HG03457 (cell line): ENCODE data around the gene PRKCH.

ENCODE experiments used
- ATAC-seq: cut with Tn5 transposase; IDR thresholded peaks from one replicate; pipeline ENCODE4 v1.9.1; 2021; ENCODE audit warnings: moderate number of reproducible peaks; ENCODE audit not compliant: unreplicated experiment

PRKCH gene

DNA sequence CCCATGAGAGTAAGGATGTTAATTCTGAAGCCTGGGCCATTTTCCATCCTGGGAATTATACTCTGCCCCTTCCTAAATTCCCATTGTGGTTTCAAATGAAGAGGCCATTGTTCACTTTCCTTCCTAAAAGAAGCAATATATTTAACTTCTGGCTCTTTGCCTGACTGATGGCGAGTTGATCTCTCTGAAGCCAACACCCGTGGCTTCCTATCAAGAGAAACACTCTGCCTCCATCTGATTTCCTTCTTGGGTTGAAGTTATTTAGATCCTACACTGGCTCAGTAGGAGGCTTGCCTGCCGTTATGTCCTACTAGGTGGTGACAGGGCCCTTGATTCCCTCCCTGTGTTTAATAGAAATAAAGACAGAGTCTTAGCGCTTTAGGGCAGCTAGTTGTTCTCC is 97.4 kb downstream of the PRKCH start:
- ATAC-seq, result no peak

DNA sequence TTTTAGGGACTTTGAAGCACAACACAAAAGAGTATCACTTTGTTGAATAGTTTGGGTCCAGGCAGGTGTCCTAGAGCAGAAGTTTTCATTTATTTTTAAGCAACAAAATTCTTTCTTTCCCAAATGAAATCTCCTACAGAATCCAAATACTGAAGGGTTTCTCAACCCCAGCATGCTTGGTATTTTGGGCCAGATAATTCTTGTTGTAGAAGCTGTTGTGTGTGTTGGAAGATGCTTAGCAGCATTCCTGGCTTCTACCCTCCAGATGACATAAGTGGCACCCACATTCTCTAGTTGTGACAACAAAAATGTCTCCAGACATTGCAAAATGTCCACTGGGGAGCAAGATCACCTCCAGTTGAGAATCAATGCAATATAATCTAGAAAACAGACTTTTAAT is 97.8 kb downstream of the PRKCH start:
- no peak for ATAC-seq

GRCh38 chr14:61420326-61420725 is 98.9 kb downstream of the PRKCH start:
- no peak for ATAC-seq

DNA sequence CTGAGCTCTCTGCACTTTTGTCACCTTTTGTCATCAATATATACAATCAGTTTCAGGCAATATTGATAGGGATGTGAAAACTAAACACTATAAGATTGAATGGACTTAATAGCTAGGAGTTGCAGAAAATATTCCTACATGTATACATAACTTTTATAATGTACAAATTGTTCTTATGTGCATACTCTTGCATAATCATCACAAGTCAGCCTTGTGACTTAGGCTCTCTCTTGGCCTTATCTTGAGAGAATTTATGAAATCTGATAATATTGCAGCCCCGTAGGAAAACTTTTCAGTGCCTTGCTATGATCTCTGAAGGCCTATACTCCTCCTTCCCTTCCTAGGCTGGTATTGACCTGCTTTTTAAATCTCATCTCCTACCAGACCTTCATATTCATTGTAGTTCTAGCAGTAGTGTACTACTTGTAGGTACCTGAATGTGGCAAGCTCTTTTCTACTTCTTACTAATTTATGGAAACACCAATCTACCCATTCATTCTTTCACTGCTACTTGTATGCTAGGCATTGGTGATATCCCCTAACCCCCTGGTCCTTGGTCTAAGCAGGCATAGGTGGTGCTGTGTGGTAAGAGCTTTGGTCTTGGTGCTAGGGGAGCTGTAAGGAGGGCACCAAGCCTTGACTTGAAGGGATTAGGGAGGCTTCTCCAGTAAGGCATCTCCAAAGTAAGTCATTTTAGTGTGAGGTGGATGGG is 100.0 kb downstream of the PRKCH start:
- ATAC-seq, result no peak

DNA sequence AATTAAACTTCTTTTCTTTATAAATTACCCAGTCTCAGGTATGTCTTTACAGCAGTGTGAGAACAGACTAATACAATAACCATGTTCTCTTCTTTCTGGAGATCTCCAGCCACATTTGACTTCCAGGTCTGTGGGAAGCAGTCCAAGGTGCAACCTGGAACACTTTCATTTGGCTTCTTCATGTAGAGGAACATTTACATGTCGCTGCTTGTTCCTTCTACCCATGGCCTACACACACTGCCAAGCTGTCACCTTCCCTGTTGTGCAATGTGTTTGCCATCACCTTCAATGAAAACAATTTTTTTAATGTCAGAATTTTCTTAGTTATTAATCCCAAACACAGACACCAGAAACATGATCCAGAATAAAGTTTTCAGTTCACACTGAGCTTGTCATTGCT is 104.7 kb downstream of the PRKCH start:
- ATAC-seq, result no peak

DNA sequence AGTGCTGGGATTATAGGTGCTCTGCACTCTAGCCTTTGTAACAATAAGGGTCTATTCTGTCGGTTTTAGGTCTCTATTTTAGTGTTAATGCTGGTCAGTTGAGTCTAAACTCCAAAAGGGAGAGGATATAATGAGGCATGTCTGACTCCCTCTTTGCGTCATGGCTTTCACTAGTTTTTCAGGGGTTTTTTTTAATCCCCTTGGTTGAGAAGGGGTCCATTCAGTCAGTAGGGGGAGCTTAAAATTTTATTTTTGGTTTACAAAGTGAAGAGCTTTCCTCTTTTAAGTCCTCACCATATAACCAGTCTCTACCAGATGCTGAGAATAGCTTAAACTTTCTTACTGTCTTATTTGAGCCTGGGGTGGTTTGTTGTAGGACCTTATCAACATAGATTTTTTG is 106.9 kb downstream of the PRKCH start:
- no peak for ATAC-seq

DNA sequence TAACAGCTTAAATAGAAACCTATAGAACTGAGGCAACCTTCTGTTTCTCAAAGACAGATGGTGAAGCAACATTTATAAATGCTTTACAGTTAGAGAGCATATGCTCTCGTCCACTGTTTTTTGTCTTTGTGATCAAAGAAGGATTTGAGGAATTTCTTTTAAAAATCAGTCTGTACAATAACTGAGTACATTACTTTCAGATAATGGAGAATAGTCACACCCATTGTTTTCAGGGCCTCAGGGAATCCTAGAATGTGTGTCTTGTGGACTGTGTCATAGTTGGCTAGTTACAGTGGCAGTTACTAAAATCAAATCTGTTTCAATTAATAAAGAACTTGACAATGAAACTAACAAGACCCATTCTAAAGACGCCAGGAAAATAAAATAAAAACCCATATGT is 107.9 kb downstream of the PRKCH start:
- ATAC-seq, result no peak

- ATAC-seq, result no peak
These were observed 108.8 kb downstream of the PRKCH start for GRCh38 chr14:61430066-61430757.

DNA sequence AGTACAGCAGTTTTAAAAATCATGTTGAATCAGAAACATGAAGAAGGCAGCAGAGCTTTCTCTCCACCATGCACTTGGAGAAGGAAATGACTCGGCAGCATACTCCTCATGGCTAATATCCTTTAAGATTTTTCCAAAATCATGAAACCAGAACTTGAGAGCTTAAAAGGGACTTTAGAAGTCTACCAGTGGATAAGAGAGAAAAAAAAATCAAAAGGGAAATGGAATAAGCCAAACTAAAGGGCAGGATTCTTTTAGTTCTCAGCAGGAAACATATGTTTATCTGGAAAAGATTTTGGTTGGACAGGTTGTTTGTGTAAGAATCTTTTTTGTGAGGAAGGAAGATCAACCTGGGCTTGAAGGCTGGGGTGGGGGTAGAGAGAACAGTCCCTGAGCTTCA is 111.8 kb downstream of the PRKCH start:
- no peak for ATAC-seq

- ATAC-seq, result no peak
These were observed 112.4 kb downstream of the PRKCH start for GRCh38 chr14:61433828-61434227.

DNA sequence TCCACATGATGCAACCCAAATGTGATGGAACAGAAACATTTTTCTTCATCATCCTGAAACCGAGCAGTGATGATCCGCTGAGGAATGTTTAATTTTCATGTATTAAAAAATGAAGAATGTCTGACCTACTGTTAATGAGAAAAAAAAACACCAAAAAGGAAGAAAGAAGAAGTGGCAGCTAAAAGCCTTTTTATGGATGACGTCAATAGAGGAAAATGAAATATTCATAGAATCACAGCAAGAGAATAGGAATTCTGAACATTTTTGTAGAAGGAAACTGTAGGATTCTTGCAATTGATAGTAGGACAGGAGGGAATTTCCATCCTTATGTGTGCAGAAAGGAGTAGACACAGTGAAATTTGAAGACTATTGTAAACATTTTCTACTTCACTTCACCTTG is 112.9 kb downstream of the PRKCH start:
- no peak for ATAC-seq

DNA sequence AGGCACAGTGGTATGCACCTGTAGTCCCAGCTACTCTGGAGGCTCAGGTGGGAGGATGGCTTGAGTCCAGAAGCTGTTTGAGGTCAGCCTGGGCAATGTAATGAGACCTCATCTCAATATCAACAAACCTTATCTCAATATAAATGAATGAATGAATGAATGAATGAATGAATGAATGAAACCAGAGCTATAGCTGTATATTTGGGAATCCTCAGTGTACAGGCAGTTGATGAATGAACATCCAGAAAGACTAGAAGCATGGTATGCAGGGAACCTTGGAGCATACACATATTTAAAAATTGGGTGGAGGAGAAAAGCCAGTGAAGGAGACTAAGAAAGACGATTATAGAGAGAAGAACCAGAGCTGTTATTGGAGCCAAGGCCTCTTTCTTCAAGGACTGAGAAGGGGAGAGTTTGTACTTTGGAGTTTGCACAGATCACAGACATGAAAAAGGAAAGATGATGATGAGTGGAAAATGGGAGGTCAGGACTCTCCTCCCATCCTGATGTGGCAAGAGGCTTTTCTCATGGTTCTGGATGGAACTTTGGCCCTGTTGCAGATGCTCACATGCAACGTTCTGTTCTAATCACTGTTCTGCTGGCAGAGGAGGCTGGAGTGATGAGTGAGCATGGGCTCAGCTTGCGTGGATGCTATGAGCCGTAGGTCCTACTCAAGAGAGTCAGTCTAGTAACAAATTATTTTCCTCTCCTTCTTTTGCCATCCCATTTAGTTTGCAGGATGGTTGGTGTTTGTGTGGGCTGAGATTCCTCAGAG is 114.4 kb downstream of the PRKCH start:
- no peak for ATAC-seq

- ATAC-seq, result no peak
These were observed 116.0 kb downstream of the PRKCH start for GRCh38 chr14:61437381-61437780.

GRCh38 chr14:61438036-61438435 is 116.7 kb downstream of the PRKCH start:
- ATAC-seq, result no peak

DNA sequence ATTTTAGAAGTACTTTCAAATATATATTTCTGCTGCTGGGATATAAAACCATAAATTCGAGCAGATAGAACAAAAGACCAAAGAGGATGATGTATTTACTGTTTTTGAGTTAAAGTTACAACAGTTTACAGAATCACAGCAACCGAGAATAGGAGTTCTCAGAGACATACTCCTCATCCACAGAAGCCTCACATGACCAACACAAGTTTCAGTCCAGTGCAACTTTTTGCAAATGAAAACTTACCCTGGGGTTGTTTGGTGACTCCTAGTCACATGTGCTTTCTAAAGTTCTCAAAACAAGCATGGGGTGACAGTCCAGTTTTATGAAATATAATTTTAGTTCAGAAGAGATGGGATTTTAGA is 117.1 kb downstream of the PRKCH start:
- no peak for ATAC-seq

- no peak for ATAC-seq
These were observed 117.7 kb downstream of the PRKCH start for GRCh38 chr14:61438860-61439765.

DNA sequence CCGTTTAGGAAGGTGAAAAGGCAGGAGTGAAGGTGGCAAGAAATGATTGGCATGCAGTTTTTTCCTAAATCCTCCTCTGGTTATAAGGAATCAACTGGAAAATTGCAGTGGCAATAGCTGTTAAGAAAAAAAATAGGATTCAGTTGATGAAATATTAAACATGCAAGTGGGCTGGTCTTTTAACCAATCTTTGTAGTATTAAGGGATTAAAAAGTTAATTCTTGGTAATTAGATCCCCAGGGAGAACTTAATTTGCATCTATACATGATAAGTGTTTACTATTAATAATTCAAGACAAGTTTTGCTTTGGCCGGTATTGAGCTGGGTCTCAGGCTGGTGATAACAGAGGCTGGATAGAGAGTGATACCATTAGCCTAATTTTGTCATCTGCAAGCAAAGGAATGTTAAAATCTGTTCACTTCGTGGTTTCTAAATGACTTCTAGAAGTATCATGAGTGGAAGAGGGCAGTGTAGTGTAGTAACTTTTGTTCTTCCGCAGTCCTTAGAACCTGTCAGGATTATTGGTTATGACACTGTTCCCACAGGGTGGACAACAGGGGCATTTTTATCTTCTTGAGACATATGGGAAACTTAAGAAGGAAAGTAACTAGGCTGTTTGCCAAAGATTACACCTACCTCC is 118.5 kb downstream of the PRKCH start:
- no peak for ATAC-seq

DNA sequence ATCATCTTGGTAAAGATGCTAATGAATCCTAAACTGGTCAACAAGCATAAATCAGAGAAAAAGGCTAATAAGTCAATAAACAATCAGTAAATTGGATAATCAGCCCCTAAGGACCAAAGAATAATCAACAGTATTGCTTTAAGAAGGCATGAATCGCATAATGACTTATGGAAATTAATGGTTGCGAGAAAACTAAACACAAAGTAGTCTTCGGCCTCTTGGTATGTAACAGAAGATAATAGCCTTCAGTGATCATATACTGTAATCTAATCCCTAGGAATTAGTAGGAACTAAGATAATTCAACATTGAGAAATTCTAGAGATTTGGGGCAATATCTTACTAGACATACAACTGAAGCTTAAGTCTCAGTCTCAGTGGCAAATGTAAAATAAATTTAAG is 122.1 kb downstream of the PRKCH start:
- no peak for ATAC-seq

GRCh38 chr14:61444215-61444768 is 122.9 kb downstream of the PRKCH start:
- ATAC-seq, result peak; percentile 79

- ATAC-seq, result no peak
These were observed 130.1 kb downstream of the PRKCH start for GRCh38 chr14:61451491-61451890.
